HG03442 (cell line): ENCODE measurements around the gene TRIM54.
"Not testable (repeated sequence)": the region's sequence is repeated elsewhere in the genome, so short reads cannot be mapped to it uniquely, and the experiment has no call there.

Experiments
- ATAC-seq: cut with Tn5 transposase; IDR thresholded peaks from one replicate; pipeline ENCODE4 v1.9.1; 2021; ENCODE audit warnings: mild to moderate bottlenecking, moderate library complexity; ENCODE audit not compliant: unreplicated experiment

The TRIM54 gene

DNA sequence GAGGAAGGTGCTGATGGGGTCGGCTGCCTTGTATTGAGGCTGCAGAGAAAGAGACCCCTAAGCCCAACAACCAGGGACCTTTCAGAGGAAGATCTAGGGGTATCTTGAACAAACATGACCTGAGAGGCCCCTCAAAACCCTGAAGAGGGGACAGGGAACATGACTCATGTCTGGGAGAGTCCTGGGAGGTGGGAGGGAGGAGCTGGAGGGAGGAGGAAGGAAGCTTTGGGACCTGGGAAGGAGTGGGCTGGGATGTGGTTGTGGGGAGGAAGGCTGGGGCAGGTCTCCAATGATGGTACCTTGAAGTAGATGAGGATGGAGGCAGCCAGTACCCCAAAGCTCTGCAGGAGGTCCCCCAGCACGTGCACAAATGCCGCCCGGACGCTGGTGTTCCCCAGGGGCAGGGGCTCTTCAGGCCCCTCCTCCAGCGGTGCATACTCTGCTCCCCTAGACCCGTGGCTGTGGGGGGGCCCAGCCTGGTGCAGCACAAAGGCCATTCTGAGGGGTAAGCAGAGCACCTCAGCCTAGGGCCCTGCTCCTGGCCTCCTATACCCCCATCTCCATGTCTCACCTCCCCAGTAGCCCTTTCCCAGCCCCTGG, 25.3 kb upstream of the TRIM54 start:
- no peak for ATAC-seq

GRCh38 chr2:27258051-27258450, 24.2 kb upstream of the TRIM54 start:
- ATAC-seq: no peak

DNA sequence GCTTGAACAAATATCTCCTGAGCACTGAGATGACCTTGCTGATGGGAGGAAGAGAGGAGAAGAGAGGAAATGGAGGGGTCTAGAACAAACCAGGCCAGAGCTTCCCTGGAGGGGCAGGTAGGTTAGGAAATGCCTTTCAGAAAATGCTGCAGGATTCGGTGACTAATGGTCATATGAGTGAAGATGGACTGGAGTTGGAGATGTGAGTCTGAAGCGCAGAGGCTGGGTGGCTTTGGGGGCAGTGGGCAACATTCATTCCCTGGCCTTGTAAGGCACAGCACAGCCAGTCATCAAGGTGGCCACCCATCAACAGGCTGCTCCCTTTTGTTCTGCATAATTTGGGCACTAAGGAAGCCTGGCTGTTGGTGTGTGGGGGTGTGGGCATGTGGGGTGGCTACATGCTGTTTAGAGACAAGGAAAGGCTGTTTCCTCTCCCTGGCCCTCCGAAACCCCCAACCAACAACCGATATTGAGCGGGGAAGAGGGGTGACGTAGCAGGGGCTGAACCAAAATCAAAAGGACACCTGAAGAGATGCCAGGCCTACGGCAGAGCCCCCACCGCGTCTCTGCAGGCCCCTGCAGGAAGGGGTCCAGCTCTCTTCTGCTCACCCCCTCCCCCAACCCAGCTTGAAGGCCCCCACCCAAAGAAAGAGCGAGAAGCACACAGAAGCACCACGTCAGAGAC, 20.8 kb upstream of the TRIM54 start:
- no peak for ATAC-seq

DNA sequence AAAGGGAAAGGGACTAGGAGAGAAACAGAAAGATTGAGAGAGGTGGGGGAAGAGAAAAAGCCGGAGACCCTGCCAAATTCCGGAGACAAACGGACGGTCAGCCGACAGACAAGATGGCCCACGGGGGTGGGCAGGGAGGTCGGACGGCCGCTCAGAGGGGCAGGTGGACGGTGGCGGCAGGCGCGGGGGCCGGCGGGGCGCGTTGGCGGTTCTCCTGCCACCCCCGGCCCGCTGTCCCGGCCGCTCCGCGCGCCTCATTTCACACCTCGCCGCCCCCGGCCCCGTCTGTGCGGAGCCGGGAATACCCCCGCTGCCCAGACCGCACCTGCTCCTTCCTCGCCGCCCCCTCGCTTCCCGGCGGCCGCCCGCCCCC, 20.3 kb upstream of the TRIM54 start:
- ATAC-seq: no peak

- ATAC-seq: peak; percentile 42
Measured at GRCh38 chr2:27262379-27263286, 19.6 kb upstream of the TRIM54 start, which contains the start of gene SLC30A3. TSS of gene SLC30A3 (minus strand) at chr2:27263047. CDS start at chr2:27262906, 141 bp downstream.

- ATAC-seq: no peak
Measured at GRCh38 chr2:27263287-27264252, 18.7 kb upstream of the TRIM54 start.

GRCh38 chr2:27264253-27264752, 17.9 kb upstream of the TRIM54 start:
- no peak for ATAC-seq

DNA sequence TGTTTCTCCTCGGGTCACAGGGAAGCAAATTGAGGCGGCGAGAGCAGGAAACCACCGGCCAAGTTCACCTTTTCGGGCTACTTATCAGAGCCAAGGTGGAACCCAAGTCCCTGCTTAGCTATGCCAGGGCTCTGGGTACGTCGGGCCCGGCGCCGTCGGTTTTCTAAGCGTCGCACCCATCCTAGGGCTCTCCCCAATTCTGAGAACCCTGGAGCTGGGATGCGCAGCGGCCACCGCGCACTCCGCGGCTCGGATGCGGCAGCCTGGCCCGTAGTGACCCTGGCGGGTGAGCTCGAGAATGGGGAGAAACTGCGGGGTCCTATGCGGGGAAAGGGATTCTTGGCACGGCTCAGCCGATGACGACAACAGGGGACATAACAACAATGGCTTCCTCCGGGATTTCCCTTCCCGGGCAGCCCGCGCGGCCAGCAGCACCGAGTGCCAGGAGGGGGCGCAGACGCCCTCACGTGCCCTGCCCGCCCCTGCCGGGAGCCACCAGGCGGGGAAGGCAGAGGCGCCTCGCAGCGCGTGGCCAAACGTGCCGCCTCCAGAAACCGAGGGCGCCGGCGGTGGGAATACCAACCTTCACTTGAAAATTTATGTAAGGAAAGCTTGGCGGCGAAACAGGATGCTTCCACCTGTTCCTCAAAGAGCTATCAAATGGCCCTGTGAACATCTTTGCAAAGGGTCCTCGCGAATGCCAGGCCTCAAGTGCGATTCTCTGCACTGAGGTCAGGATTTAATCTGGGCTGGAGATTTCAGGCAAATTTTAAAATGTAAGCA, 17.3 kb upstream of the TRIM54 start:
- no peak for ATAC-seq

DNA sequence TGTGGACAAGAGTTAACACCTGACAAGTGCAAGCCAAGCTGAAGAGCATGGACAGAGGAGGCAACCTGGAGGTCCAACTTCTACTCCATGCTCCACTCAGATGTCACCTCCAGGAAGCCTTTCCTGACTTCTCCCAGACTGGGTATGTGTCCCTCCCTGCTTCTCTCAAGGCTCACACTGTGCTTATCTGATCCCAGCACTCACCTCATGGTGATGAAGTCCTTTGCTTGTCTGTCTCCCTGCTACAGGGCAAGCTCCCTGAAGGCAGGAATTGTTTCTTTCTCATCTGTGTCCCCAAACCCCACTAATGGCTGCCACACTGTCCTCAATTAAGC, 16.7 kb upstream of the TRIM54 start:
- ATAC-seq: no peak

GRCh38 chr2:27268296-27268695, 13.9 kb upstream of the TRIM54 start:
- not testable (repeated sequence) for ATAC-seq

DNA sequence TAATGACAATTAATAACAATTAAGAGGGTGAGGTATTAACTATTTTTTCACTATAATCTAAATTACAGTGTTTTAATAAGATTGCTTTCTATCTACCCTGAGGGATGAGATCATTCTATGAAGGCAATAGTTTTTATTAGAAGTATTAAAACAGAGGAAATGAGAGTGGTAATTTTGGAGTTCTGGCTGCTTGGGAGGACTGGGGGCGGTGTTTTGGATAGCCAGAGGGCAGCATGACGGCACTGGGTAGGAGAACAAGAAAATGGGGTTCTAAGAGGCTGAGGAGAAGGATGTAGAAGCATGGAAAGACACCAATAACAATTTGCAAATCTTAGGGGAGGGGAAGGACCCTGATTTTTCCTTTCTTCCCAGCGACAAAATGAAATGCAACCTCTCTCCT, 12.1 kb upstream of the TRIM54 start:
- ATAC-seq: no peak

GRCh38 chr2:27270670-27271069, 11.6 kb upstream of the TRIM54 start:
- no peak for ATAC-seq

GRCh38 chr2:27271631-27272340, 10.4 kb upstream of the TRIM54 start:
- no peak for ATAC-seq

DNA sequence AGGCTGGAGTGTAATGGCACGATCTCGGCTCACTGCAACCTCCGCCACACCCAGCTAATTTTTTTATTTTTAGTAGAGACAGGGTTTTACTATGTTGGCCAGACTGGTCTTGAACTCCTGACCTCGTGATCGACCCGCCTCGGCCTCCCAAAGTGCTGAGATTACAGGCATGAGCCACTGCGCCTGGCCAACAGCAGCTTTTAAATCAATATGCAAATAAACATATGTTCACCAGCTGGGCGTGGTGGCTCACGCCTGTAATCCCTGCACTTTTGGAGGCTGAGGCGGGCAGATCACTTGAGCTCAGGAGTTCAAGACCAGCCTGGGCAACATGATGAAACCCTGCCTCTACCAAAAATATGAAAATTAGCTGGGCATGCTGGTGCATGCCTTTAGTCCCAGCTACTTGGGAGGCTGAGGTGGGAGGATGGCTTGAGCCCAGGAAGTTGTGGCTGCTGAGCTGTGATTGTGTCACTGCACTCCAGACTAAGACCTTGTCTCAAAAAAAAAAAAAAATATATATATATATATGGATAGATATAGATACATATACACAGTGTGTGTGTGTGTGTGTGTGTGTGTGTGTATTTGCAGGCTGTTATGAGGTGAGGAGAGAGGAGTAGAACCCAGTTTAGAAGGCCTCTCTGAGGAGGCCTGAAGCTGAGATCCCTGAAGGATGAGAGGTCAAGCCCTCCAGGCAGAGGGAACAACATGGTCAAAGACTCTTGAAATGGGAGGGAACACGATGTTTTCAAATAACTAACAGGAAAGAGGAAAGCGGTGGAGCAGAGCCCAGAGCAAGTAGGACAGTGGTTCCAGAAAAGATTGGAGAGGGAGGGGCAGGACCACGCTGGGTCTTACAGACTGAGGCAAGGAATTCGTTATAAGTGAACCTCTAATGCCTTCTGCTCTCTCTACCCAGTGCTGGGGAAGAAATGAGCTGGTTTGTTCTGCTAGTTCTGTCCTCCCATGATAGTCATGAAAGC, 9.4 kb upstream of the TRIM54 start:
- not testable (repeated sequence) for ATAC-seq

DNA sequence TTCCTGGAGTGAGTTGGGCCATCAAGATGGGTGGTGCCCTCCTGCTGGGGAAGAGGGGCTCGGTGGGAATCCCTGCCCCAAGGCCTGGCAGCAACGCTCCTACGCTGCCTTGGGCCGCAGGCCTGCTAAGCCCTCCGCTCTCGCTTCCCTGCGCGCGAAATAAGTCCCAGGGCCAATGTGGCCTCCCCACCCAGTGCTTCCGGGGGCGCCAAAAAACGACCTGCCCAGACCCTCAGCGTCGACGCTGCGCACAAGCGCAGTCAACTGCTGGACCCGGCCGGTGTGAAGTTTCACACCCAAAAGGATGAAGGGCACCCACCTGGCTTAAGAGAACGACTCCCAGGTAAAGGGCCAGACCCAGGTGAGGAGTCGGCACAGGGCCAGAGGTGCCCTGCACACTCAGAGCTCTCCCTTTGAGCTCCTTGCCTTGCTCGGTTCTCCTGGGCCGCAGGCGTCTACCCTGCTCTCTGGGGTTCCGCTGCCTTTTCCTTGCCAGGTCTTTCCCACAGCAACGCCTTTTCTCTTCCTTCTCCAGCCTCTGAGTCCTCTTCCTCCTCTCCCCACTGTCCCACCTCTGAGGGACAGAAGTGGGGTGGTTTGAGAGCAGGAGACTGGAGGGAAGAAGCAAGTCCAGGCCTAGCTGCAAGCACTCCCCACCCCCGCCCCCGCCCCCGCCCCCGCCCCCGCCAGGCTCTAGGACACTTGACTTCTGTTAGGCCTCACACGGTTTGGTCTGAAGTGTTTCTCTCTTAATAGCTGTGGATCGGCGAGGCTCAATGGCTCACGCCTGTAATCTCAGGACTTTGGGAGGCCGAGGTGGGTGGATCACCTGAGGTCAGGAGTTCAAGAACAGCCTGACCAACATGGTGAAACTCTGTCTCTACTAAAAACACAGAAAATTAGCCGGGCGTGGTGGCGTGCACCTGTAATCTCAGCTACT, 6.7 kb upstream of the TRIM54 start, which contains the start of gene DNAJC5G:
DNAJC5G (plus strand) TSS at position 223 of the 940 bp plus-strand sequence. CDS start 1,296 bp downstream, outside the sequence.
- no peak for ATAC-seq

DNA sequence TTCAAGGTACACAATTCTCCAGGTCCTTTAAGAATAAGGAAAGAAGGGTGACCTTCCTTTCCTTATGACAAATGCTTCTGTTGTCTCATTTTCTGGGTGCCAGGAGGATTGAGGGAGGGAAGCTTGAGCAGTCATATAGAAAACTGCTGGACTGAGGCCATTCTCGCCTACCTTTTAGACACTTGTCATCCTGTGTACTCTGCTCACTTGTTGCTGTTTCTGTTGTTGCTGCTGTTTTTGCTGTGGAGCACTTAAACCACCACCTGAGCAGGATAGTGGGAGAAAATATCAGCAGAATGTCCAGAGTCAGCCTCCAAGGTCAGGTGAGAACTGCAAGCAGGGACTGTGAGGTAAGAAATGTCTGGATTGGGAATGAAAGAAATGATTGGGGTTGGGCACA, 4.2 kb upstream of the TRIM54 start:
- ATAC-seq: no peak

DNA sequence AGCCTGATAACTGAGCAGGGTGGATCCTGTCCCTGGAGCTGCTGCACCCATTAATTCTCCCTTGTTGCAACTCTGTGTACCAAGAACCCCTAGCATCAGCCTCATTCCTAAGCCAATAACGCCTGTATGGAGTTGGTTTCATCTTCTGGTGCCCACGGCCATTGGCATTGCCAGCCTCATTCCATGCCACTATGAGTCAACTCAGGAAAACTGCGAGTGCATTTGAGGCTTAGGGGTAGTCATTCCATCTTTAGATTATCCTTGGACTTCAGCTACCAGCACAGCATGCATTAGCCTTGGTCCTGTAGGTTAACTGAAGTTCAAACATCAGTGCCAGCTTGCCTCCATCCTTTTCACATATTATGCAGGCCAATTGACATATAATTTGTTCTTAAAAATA, 1.4 kb upstream of the TRIM54 start:
- no peak for ATAC-seq
